ENCODE results near the gene ORM2. TPM values are rescaled to one million over a fixed set of nuclear protein-coding genes. Genes with fewer than 3 reads are reported as not detected.

ORM2 gene
- polyA plus RNA-seq, 1 donor from 2014 or later, result not detected

DNA sequence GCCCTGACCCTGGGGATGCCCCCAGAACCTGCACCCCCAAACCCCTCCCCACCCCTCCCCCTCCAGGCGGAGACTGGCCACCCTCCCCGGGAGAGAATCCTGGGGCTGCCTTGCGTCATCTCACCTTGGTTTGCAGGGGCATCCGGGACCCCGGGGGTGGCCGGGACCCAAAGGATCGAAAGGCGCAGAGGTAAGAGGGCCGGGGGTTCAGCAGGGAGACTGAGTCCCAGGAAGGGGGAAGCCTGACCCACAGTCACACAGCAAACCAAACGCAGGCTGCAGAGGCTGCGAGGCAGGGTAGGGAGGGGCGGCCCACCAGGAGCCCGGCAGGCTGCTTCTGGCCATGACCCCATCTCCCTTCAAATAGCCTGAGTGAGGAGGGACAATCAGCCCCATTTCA, 40.6 kb upstream of the ORM2 start:
- Mint-ChIP-seq H3K4me3 (no peak overlapping the region), H3K9me3 (no peaks in the 10 kb centered on the region), H3K4me1 (peaks cover 0 to 5% (median 2%) of the 10 kb centered on the region in 3 donors), H3K27ac (no peak overlapping the region), H3K27me3 (peaks cover 7% of the 10 kb centered on the region), H3K36me3 (no peaks in the 10 kb centered on the region)

DNA sequence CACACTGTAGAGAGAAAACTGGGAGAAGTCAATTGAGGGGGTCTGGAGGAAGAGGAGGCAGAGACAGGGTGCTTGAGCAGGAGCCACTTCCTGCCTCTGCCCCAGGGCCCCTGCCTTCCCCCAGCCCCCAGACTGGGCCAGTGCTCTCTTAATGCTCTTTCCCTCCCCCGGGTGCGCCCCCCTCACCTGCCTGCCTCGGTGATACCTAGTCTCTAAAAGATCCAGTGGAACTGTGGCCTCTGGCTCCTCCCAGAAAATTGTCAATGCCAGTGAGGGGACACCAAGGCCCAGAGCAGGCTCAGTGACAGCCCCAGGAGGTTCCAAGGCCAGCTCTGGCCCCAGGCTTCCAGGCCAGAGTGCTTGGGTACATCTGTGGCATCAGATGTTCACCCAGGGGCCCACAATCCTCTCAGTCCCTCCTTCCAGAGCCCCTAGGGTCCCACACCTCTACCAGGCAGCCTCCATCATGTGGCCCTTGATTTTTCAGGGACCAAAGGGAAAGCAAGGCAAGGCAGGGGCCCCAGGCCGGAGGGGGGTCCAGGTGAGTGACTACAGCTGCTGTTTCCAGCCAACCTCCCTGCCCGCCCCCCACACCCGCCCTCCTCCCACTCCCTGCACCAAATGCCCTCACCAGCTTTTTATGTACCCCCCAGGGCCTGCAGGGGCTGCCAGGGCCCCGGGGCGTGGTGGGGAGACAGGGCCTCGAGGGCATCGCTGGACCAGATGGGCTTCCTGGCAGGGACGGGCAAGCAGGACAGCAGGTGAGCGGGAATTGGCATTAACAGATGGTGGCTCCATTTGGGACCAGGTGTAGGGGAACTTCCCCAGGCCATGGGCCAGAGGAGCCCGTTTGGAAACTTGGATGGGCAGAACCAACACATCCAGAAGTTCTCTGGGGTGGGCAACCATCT, 39.8 kb upstream of the ORM2 start:
- H3K27me3 Mint-ChIP-seq, result peaks cover 7% of the 10 kb centered on the region
- H3K9me3 Mint-ChIP-seq, result peaks cover 0 to 4% (median 3%) of the 10 kb centered on the region in 3 donors
- H3K4me1 Mint-ChIP-seq, result peaks cover 0 to 5% (median 2%) of the 10 kb centered on the region in 3 donors
- H3K4me3 Mint-ChIP-seq, result no peak overlapping the region
- H3K36me3 Mint-ChIP-seq, result no peaks in the 10 kb centered on the region
- no peak overlapping the region for H3K27ac Mint-ChIP-seq

DNA sequence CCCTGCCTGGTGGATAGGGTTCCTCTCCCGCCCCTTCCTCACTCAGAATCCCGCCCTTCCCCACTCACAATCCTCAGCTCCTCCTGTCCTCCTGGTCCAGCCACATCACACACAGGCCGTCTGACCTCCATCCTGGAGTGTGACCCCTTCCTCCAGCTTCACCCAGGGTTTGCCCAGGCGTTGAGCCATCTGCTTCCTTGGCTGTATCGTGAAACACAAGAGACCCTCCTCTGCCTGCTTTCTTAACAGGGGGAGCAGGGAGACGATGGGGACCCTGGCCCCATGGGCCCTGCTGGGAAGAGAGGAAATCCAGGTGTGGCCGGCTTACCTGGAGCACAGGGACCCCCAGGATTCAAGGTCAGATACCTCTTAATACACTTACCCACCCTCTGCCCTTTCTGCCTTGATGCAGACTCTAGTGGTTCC, 39.1 kb upstream of the ORM2 start:
- Mint-ChIP-seq H3K4me1 (peaks cover 0 to 5% (median 2%) of the 10 kb centered on the region in 3 donors), H3K27ac (peak overlapping the region in 1 of 3 donors; percentile 10), H3K9me3 (peaks cover 0 to 10% (median 6%) of the 10 kb centered on the region in 3 donors), H3K4me3 (no peak overlapping the region), H3K36me3 (no peaks in the 10 kb centered on the region), H3K27me3 (peaks cover 7% of the 10 kb centered on the region)

DNA sequence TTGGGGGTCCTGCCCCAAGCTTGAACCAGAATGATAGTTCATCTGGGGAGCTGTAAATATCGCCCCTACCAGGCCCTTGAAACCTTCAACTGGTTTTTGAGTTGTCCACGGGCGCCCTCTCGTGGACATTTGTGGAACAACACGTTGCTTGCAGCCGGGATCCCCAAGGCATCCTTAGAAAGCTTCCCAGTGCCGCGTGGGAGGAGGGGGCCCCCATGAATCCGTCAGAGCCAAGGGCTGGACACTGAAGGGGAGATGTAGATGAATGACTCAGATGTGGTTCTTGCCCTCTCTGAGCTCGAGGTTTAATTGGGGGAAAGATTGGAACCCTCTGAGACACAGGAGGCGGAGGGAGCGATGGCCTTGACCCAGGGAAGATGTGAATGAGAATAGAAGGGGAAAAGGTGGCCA, 38.6 kb upstream of the ORM2 start:
- peak overlapping the region in 1 of 4 donors; percentile 71 for H3K4me3 Mint-ChIP-seq

DNA sequence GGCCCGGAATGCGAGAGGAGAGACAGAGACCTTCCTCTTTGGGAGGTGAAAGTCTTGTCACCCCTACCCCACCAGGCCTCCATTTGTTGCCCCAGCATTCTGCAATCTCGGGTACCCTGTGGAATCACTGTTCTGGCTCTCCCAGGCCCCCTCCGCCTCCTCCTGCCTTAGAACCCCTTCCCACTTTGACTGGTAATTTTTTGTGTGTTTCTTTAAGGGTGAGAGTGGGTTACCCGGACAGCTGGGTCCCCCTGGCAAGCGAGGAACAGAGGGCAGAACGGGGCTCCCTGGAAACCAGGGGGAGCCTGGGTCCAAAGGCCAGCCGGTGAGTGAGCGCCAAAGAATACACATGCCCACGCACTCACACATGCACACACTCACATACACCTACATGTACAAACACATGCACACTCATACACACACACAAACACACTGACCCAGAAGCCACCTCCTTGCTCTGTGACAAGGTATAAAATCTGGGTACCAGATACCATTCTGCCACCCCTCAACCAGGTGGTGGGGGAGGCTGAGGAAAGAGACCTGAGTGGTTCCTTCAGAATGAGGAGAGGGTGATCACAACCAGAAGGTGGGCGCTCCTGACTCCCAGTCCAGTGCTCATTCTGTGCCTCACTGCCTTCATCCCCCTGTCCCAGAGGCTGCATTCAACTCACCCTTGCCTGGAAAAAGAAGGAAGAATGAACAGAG, 37.6 kb upstream of the ORM2 start:
- no peak overlapping the region for H3K27ac Mint-ChIP-seq
- peaks cover 2% of the 10 kb centered on the region for H3K36me3 Mint-ChIP-seq
- peaks cover 0 to 5% (median 2%) of the 10 kb centered on the region in 3 donors for H3K4me1 Mint-ChIP-seq
- peaks cover 4 to 17% (median 13%) of the 10 kb centered on the region in 3 donors for H3K9me3 Mint-ChIP-seq
- peaks cover 10% of the 10 kb centered on the region for H3K27me3 Mint-ChIP-seq
- H3K4me3 Mint-ChIP-seq, result no peak overlapping the region

More for the DNA sequence above, 38.6 kb upstream of the ORM2 start:
- peak overlapping the region in 1 of 3 donors; percentile 10 for H3K27ac Mint-ChIP-seq
- H3K36me3 Mint-ChIP-seq, result no peaks in the 10 kb centered on the region
- peaks cover 0 to 5% (median 2%) of the 10 kb centered on the region in 3 donors for H3K4me1 Mint-ChIP-seq
- H3K27me3 Mint-ChIP-seq, result peaks cover 9% of the 10 kb centered on the region
- peaks cover 2 to 14% (median 11%) of the 10 kb centered on the region in 3 donors for H3K9me3 Mint-ChIP-seq

DNA sequence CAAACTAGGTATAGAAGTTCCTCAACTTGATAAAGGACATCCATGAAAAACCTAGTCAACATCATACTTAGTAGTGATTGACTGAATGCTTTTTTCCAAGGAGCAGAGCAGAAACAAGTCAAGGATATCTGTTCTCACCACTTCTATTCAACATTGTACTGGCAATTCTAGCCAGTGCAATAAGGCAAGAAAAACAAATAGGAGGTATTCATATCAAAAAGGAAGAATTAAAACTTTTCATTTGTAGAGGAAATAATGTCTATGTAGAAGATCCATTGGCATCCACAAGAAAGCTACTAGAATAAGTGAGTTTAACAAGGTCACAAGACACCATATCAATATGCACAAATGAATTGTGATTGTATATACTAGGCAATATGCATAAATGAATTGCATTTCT, 35.0 kb upstream of the ORM2 start:
- Mint-ChIP-seq H3K9me3 (peaks cover 4 to 17% (median 13%) of the 10 kb centered on the region in 3 donors), H3K27ac (no peak overlapping the region), H3K36me3 (peaks cover 2% of the 10 kb centered on the region), H3K4me3 (no peak overlapping the region), H3K27me3 (peaks cover 10% of the 10 kb centered on the region), H3K4me1 (peaks cover 0 to 5% (median 2%) of the 10 kb centered on the region in 3 donors)

DNA sequence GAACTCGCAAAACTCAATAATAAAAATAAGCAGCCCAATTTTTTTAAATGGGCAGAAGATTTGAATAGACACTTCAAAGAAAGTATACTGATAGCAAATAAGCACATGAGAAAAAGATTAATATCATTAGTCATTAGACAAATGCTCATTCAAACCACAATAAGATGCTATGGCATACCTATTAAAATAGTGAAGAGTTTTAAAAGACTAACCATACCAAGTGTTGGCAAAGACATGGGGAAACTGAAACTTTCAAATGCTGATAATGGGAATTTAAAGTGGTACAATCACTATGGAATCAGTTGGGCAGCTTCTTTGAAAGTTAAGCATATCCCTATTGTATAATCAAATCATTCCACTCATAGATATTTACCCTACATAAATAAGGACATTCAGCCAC, 33.3 kb upstream of the ORM2 start:
- H3K4me3 Mint-ChIP-seq, result no peak overlapping the region
- peaks cover 4 to 17% (median 13%) of the 10 kb centered on the region in 3 donors for H3K9me3 Mint-ChIP-seq
- H3K36me3 Mint-ChIP-seq, result peaks cover 2% of the 10 kb centered on the region
- peaks cover 8% of the 10 kb centered on the region for H3K27me3 Mint-ChIP-seq
- H3K4me1 Mint-ChIP-seq, result peaks cover 0 to 1% (median 0%) of the 10 kb centered on the region in 3 donors
- no peak overlapping the region for H3K27ac Mint-ChIP-seq

DNA sequence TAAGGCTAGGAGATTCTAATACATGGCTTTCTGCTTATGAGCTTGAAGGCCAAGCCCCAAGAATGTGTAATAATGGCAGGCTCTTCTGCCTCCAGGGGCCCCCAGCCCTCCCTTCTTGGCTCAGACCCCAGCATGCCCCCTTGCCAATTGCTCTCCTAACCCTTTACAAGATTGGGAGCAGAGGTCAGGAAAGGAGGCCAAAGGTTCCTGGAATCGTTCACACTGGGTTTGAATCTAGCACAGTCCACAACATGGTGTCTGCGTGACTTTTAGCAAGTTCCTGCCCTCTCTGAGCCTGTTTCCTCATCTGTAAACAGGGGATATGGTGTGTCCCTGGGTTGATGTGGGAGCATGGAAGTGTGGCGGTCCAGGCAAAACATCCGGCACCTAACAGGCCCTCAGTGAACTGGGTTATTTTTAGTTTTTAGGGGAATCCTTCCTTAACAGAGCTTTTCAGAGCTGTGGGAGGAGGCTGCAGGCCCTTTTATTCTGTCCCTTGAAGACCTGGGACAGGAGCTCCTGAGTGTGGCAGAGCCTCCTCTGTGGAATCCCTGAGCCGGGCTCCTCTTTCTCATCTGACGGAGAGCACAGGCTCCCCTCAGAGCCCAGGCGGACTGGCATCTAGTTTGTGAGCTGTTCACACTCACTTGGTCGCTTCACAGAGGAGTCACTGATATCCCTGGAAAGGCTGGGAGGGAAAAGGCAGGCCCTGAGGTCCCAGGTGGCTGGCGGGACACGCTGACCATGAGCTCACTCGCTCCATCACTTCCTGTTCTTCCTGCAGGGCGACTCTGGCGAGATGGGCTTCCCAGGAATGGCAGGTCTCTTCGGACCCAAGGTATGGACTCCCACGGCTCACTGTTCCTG, 30.1 kb upstream of the ORM2 start:
- Mint-ChIP-seq H3K4me3 (no peak overlapping the region), H3K36me3 (peaks cover 2% of the 10 kb centered on the region), H3K4me1 (peaks cover 0 to 1% (median 0%) of the 10 kb centered on the region in 3 donors), H3K27me3 (peaks cover 10% of the 10 kb centered on the region), H3K27ac (no peak overlapping the region), H3K9me3 (peaks cover 4 to 16% (median 13%) of the 10 kb centered on the region in 3 donors)

DNA sequence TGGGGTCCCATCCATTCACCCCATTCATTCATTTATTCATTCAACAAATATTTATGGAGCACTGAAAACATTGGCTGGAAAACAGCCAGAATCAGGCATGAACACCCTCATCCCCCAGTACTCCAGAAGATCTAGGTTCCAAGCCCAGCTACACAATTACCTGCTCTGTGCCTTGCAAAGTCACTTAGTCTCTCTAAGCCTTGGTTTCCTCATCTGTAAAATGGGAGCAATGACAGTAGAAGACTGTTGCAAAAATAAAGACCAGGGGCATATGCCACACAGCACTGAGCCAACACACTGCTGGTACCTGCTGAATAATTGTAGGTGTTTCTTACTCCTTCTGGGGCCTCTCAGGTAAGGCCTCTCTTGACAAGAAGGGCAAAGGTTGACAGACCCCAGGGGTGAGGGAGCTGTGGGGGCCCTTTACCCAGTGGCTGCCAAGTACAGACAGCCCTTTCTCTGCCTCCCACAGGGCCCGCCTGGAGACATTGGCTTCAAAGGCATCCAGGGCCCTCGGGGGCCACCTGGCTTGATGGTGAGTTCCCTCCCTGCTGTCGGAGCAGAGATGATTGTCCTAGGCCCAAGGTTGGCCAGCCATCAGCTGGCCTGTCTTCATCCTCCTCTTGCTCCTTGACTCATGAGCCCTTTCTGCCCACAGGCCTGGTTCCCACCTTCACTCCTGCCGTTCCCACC, 29.4 kb upstream of the ORM2 start:
- Mint-ChIP-seq H3K4me1 (peaks cover 0 to 1% (median 0%) of the 10 kb centered on the region in 3 donors), H3K27ac (no peak overlapping the region), H3K9me3 (peaks cover 4 to 8% (median 6%) of the 10 kb centered on the region in 3 donors), H3K27me3 (peaks cover 10% of the 10 kb centered on the region), H3K36me3 (peaks cover 2% of the 10 kb centered on the region), H3K4me3 (no peak overlapping the region)

DNA sequence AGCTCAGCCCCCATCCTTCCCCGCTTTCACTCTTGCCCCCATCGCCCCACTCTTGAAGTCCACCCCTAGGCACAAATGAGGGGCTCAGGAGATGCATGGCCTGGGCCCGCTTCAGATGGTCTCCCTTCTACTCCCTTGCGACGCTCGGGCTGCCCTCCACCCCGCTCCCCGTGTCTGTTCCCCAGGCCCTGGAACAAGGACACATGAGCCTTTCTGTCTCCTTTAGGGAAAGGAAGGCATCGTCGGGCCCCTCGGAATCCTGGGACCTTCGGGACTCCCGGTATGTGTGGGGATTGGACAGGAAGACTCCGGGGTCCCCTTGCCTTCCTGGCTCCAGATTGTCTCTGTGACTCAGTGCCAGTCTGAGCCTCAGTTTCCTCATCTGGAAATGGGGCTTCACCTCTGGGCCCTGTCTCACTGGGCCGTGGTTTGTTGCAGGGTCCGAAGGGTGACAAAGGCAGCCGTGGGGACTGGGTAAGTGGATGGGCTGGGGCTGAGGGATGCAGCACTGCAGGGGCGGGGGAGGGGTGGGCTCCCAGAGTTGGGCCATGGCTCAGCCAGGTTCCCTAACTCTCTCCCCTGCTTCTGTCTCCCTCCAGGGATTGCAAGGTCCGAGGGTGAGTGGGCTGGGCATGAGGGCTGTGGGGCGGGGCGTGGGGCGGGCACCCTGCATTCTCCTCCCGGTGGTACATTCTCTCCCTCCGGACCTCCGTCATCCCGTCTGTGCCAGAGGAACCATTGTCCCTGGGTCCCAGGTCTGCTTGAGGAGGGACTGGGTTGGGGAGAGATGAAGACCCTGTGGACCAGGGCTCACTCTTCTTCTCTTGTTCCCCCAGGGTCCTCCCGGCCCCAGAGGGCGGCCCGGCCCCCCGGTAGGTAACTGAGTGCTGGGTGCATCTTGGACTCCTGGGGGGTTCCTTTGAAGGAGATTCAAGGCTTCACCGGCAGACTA, 28.5 kb upstream of the ORM2 start:
- Mint-ChIP-seq H3K27me3 (peaks cover 8% of the 10 kb centered on the region), H3K27ac (no peak overlapping the region), H3K9me3 (peaks cover 1 to 2% (median 2%) of the 10 kb centered on the region in 3 donors), H3K4me3 (no peak overlapping the region), H3K36me3 (peaks cover 2% of the 10 kb centered on the region), H3K4me1 (peaks cover 0 to 4% (median 3%) of the 10 kb centered on the region in 3 donors)

DNA sequence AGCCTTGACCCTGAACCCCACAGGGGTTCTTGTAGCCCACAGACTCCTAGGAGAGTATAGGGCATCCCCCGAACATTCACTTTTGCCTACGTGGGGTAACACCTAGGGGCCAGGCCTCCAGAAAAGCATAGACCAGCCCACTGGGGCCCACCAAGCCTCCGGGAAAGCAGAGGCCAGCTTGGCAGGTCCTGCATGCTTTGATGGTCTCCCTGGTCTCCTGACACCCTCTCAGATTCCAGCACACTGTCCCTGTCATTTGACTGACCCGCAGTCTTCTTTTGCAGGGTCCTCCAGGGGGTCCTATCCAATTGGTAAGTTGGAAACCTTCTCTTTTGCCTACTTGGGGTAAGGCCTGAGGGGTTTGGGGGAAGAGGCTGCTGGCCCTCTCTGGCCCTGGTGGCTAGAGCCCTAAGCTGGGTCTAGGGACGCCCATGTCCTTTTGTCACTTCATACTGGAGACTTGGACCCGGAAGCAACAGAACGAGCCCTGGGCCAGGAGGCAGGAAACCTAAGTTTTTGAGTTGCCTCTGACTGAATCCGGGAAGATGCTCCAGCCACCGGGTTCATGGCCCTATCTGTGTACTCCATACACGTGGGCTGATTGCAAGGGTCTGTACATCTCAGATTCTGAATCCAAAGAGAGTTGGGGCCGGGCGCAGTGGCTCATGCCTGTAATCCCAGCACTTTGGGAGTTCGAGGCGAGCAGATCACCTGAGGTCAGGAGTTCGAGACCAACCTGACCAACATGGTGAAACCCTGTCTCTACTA, 27.7 kb upstream of the ORM2 start:
- Mint-ChIP-seq H3K4me1 (peaks cover 0 to 4% (median 3%) of the 10 kb centered on the region in 3 donors), H3K27me3 (peaks cover 6% of the 10 kb centered on the region), H3K36me3 (no peaks in the 10 kb centered on the region), H3K9me3 (no peaks in the 10 kb centered on the region), H3K4me3 (no peak overlapping the region), H3K27ac (no peak overlapping the region)

DNA sequence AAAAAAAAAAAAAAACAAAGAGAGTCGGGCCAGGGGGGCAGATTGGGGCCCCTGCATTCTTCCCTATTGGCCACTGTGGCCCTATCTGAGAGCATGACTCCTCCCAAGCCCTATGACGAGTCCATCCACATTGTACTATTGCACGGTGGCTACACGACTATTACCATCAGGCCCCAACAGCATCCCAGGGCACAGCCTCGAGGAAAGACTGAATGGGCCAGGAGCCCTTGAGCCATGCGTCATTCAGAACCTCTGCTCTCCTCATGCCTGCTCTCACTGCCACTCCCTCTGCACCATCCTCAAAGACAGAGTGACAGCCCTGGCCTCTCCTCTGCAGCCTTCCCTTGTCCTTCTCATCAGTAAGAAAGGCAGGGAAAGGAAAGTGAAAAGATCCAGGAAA, 26.9 kb upstream of the ORM2 start:
- Mint-ChIP-seq H3K4me3 (no peak overlapping the region), H3K27ac (no peak overlapping the region), H3K4me1 (peaks cover 0 to 4% (median 3%) of the 10 kb centered on the region in 3 donors), H3K9me3 (no peaks in the 10 kb centered on the region), H3K36me3 (no peaks in the 10 kb centered on the region), H3K27me3 (peaks cover 6% of the 10 kb centered on the region)

All from IgD-negative memory B cell (primary cell).